Endothelial cell of umbilical vein (primary cell): ENCODE data around the gene AMT. TPM values are rescaled to one million over a fixed set of nuclear protein-coding genes. Genes with fewer than 3 reads are reported as not detected.

ENCODE experiments used
- BruUV-seq: library from RNA; stranded (reverse); fragments of 400-500 nt; replicated peaks from 2 replicates; lab custom pipeline; 2021; lab: Mats Ljungman, UMichigan
- CTCF ChIA-PET: fragments of 300-600, 350-600 bp; sonication (Branson Sonifier 250); formaldehyde crosslinking; loops from one replicate; lab custom pipeline; 2021; ENCODE audit warnings: antibody characterized with exemption, inconsistent platforms; lab: Charles Lee
- POLR2A ChIA-PET: fragments of 300-600, 350-600 bp; sonication (Branson Sonifier 250); formaldehyde crosslinking; loops from one replicate; lab custom pipeline; 2021; ENCODE audit warnings: antibody characterized with exemption, inconsistent platforms; lab: Charles Lee
- DNase-seq: peaks from one replicate; pipeline ENCODE4 v3.0.0-alpha.2; 2011; ENCODE audit warnings: low read depth, low spot score
- FAIRE-seq: peaks from 2 replicates; lab custom pipeline; 2011; peaks lifted over from hg19 to GRCh38; lab: Jason Lieb, UNC
- H2AFZ ChIP-seq: 2 replicates; pipeline ENCODE4 v1.6.0; 2012; ENCODE audit warnings: low read depth, low read length, control low read depth, inconsistent platforms
- H3K27ac ChIP-seq: 2 replicates; pipeline ENCODE4 v1.5.1; 2011; ENCODE audit warnings: low read depth, mild to moderate bottlenecking, control low read depth, low read length, moderate library complexity; ENCODE audit not compliant: insufficient read depth
- H3K27me3 ChIP-seq, 2 experiments: 2 replicates each; pipeline versions ENCODE4 v1.6.0 to v1.6.1; 2011; ENCODE audit warnings: low read length in 2 of 2, mixed read lengths in 1 of 2; ENCODE audit not compliant: control insufficient read depth in 2 of 2, insufficient read depth in 2 of 2
- H3K36me3 ChIP-seq, 2 experiments: 2 replicates in 1 of 2; 3 replicates in 1 of 2; pipeline ENCODE4 v1.5.1; 2011; ENCODE audit warnings: low read length in 2 of 2, mild to moderate bottlenecking in 1 of 2, moderate library complexity in 1 of 2; ENCODE audit not compliant: control insufficient read depth in 2 of 2, insufficient read depth in 2 of 2; ENCODE audit errors: extremely low read depth in 1 of 2
- H3K4me1 ChIP-seq: 3 replicates; pipeline ENCODE4 v1.5.1; 2011; ENCODE audit warnings: mild to moderate bottlenecking, low read length; ENCODE audit not compliant: control insufficient read depth, insufficient read depth; ENCODE audit errors: extremely low read depth
- H3K4me2 ChIP-seq: 2 replicates; pipeline ENCODE4 v1.6.1; 2011; ENCODE audit warnings: low read length, control low read depth, mixed read lengths; ENCODE audit not compliant: insufficient read depth
- H3K4me3 ChIP-seq, 3 experiments: fragments of 200-600 bp in 1 of 3; sonication (generic), shearing (Covaris generic) in 1 of 3; replicated peaks in 1 of 3; 2 replicates each; pipeline ENCODE4 v1.5.1; 2011 to 2016; ENCODE audit warnings: control low read depth in 3 of 3, low read length in 3 of 3, mild to moderate bottlenecking in 2 of 3, inconsistent platforms in 1 of 3, low read depth in 1 of 3, moderate library complexity in 1 of 3; ENCODE audit not compliant: insufficient read depth in 1 of 3
- H3K79me2 ChIP-seq: 2 replicates; pipeline ENCODE4 v1.6.0; 2012; ENCODE audit warnings: low read length, inconsistent platforms; ENCODE audit not compliant: control insufficient read depth, insufficient read depth
- H3K9ac ChIP-seq: replicated peaks from 2 replicates; pipeline ENCODE3; 2011; ENCODE audit warnings: low read length, control low read depth; ENCODE audit not compliant: insufficient read depth; ENCODE audit errors: extremely low read depth
- H3K9me1 ChIP-seq: replicated peaks from 3 replicates; pipeline ENCODE4 v1.6.0; 2011; ENCODE audit warnings: mild to moderate bottlenecking, low read length; ENCODE audit not compliant: control insufficient read depth, insufficient read depth; ENCODE audit errors: extremely low read depth
- H3K9me3 ChIP-seq: replicated peaks from 2 replicates; pipeline ENCODE4 v1.5.1; 2012; ENCODE audit warnings: low read length, inconsistent platforms; ENCODE audit not compliant: control insufficient read depth, insufficient read depth
- H4K20me1 ChIP-seq: replicated peaks from 2 replicates; pipeline ENCODE3; 2011; ENCODE audit warnings: mild to moderate bottlenecking, low read length; ENCODE audit not compliant: control insufficient read depth, insufficient read depth; ENCODE audit errors: extremely low read depth
- CTCF ChIP-seq, 2 donors: IDR thresholded peaks; 1 replicate in 1 of 2; 2 replicates in 1 of 2; pipeline ENCODE4 v1.5.1; 2011; ENCODE audit warnings: low read length in 2 of 2, mild to moderate bottlenecking in 2 of 2, moderate library complexity in 2 of 2, control low read depth in 1 of 2, inconsistent platforms in 1 of 2, low read depth in 1 of 2; ENCODE audit not compliant: insufficient read depth in 1 of 2; ENCODE audit errors: extremely low read depth in 1 of 2
- EZH2 ChIP-seq: IDR thresholded peaks from 2 replicates; pipeline ENCODE4 v1.6.1; 2012; ENCODE audit warnings: borderline replicate concordance, low read depth, mild to moderate bottlenecking, moderate library complexity, low read length, inconsistent platforms; ENCODE audit not compliant: severe bottlenecking
- FOS ChIP-seq: IDR thresholded peaks from 2 replicates; pipeline ENCODE4 v1.6.1; 2011; ENCODE audit warnings: mild to moderate bottlenecking, low read length, moderate library complexity, borderline replicate concordance; ENCODE audit not compliant: insufficient read depth
- GATA2 ChIP-seq: IDR thresholded peaks from 2 replicates; pipeline ENCODE4 v1.7.0; 2011; ENCODE audit warnings: low read depth, mild to moderate bottlenecking, moderate library complexity, mixed read lengths, low read length; ENCODE audit not compliant: insufficient read length, insufficient read depth
- JUN ChIP-seq: IDR thresholded peaks from 2 replicates; pipeline ENCODE4 v1.6.1; 2011; ENCODE audit warnings: borderline replicate concordance, low read depth; ENCODE audit not compliant: insufficient read length, insufficient read depth
- MAX ChIP-seq: IDR thresholded peaks from 2 replicates; pipeline ENCODE4 v1.6.1; 2011; ENCODE audit not compliant: insufficient read depth, insufficient read length
- MYC ChIP-seq: IDR thresholded peaks from one replicate; pipeline ENCODE4 v1.6.1; 2011; ENCODE audit warnings: mild to moderate bottlenecking, low read depth, low read length
- POLR2A ChIP-seq: IDR thresholded peaks from 2 replicates; pipeline ENCODE4 v1.6.1; 2012; ENCODE audit warnings: low read depth, mild to moderate bottlenecking, control low read depth, low read length
- POLR2AphosphoS5 ChIP-seq: IDR thresholded peaks from 2 replicates; pipeline ENCODE4 v1.6.1; 2012; ENCODE audit warnings: low read depth, mild to moderate bottlenecking, control low read depth, low read length, moderate library complexity; ENCODE audit not compliant: insufficient read depth
- dilution Hi-C: fragments of 300-500 bp; cut with MboI; formaldehyde crosslinking; loops from one replicate; pipeline ENCODE4 v1.15.0; 2019; ENCODE audit warnings: low sequenced_read_pairs; ENCODE audit not compliant: extremely low pct_ligation_motif_present
- intact Hi-C: fragments of 100-400 bp; cut with micrococcal nuclease; formaldehyde crosslinking; loops from one replicate; pipeline ENCODE4 v1.10.0; 2022
- polyA plus RNA-seq, 4 experiments: library from polyadenylated mRNA; depleted of rRNA in 3 of 4; stranded (reverse) in 3 of 4; unstranded in 1 of 4; fragments of >200 nt; gene quantifications; 2 replicates each; pipeline versions ENCODE4 v1.2.1 to v1.2.3, GENCODE V29; 2011 to 2012; ENCODE audit warnings: missing spikeins in 1 of 4
- total RNA-seq: library from RNA; stranded (reverse); gene quantifications from 2 replicates; pipeline ENCODE4 v1.2.3, GENCODE V29; 2021

Gene AMT
- total and polyA plus RNA-seq, 2 donors (not counting 3 experiments of a cell fraction or from before 2014, with no cell fraction given), result 4.4 to 9.0 TPM

- peaks cover 2% of the 10 kb centered on the region for H3K9me1 ChIP-seq
- intact Hi-C loops, result no loop called here
- H3K9ac ChIP-seq, result no peak overlapping the region
- H4K20me1 ChIP-seq, result peaks cover 13% of the 10 kb centered on the region
- no TSS peak for BruUV-seq
- H3K4me2 ChIP-seq, result no peak overlapping the region
- no peak for FAIRE-seq
- DNase-seq, result no peak
- CTCF ChIA-PET, result interaction anchor here (1.3 kb wide), 1 partner anchor 63 kb away, joined by 3 read pairs; no protein-coding TSS in a partner anchor
- TF ChIP-seq GATA2, result no peak
- TF ChIP-seq POLR2AphosphoS5, result no peak
- no peak for TF ChIP-seq CTCF (IDR thresholded peaks at IDR 0.05; ENCODE audit: extremely low read depth in 1 of 2, insufficient read depth in 1 of 2, low read depth in 1 of 2, low read length in 2 of 2)
- no peak for TF ChIP-seq JUN
- TF ChIP-seq MYC, result no peak
- TF ChIP-seq MAX, result no peak
- no peak for TF ChIP-seq POLR2A
- no peak for TF ChIP-seq EZH2
- no peak for TF ChIP-seq FOS
- POLR2A ChIA-PET, result interaction anchor here (0.5 to 0.6 kb wide), 2 partner anchors 8 to 13 kb away, joined by 5 to 8 read pairs; no protein-coding TSS in a partner anchor
- dilution Hi-C loops, result no loop called here
- H2AFZ ChIP-seq, result no peak overlapping the region
- H3K27ac ChIP-seq, result no peak overlapping the region
- H3K4me3 ChIP-seq, result no peak overlapping the region
- H3K9me3 ChIP-seq, result no peaks in the 10 kb centered on the region
- peaks cover 8% of the 10 kb centered on the region for H3K4me1 ChIP-seq
- no peaks in the 10 kb centered on the region for H3K27me3 ChIP-seq
- H3K36me3 ChIP-seq, result peaks cover 0 to 2% of the 10 kb centered on the region in 2 experiments
- H3K79me2 ChIP-seq, result peaks cover 98% of the 10 kb centered on the region
These were observed 36.1 kb downstream of the AMT start for GRCh38 chr3:49386056-49386756.
